Renal cortex interstitium (tissue), 11 donors: Measurements from ENCODE around the gene AGBL5. TPM values are rescaled to one million over a fixed set of nuclear protein-coding genes. Genes with fewer than 3 reads are reported as not detected.

Source experiments
- DNase-seq, 11 donors: peaks; one replicate each; pipeline ENCODE4 v3.0.0-alpha.2; 2013; ENCODE audit warnings: low read depth in 9 of 11, low spot score in 4 of 11; ENCODE audit errors: extremely low read depth in 1 of 11
- polyA plus RNA-seq, 3 donors: library from polyadenylated mRNA; unstranded; fragments of 120-200 nt; gene quantifications; one replicate each; pipeline ENCODE4 v1.2.1, GENCODE V29; 2013; ENCODE audit not compliant: insufficient read length in 3 of 3

AGBL5 gene
- polyA plus RNA-seq, 3 donors = 61.9 to 66.8 (median 65.2) TPM

DNA sequence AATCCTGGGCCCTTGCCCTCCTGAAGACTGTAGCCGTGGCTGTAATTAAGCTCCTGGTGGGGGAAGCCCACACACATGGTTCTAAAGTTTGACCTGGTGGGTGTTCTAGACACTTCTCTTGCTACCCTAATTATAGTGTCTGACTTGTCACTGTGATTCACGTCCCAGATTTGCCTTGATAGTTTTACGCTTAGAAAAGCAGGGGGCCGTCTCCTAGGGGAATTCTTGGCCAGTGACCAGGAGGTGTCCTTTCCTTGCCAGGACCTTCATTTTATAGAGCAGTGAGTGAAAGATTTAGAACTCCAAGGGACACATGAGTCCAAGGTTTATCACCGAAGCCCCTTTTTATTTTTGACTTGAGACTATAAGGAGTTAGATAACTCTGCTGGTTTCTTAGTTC, 9.7 kb upstream of the AGBL5 start:
- DNase-seq = peak in 8 of 11 donors; percentile 54 to 80 (median 67)

DNA sequence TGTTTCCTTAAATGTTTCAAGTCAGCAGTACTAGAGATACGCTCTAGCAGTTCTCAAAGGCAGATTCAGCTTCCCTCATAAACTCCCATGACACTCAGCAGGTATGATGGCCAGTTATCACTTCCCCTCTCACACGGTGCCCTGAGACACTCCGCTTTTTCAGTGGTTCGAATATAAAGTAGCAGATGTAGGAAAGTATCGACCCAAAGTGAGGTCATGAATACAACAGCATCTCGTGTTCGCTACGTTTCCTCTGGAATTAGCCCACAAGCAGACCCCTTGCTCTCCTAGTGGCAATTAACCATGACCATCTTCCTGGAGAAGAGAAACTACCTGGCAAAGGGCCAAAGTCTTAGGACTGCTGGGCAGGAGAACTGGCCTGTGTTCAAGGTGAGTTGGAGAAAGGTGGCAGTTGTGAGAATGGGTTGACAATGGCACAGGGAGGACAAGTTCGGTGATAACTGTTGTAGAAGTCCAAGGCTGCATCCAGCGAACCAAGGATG, 9.3 kb upstream of the AGBL5 start:
- DNase-seq = no peak

DNA sequence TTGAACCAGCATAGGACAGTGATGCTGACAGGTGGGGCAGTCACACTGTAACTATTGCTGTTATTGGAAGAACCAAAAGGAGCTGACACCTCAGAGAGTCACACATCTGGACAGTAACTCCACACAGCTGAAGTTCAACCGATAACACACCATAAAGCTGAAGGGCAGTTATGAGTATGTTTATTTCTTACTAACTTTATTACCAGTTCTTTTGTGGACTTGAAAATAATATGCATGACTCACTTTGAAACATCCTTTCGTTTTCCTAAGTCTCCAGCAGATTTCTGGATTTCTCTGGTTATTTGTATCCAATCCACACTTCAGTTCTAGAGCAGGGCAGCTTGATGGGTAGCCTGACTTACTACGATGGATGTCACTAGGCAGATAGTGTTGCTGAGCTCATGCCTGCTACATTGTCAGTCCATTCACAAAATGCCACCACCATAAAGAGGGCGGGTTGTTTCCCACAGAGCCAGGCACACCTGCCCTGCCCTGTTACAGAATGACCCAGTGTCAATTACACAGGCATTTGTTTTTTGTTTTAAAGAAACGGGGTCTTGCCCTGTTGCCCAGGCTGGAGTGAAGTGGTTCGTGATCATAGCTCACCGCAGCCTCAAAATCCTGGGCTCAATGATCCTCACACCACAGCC, 8.4 kb upstream of the AGBL5 start:
- DNase-seq = no peak

DNA sequence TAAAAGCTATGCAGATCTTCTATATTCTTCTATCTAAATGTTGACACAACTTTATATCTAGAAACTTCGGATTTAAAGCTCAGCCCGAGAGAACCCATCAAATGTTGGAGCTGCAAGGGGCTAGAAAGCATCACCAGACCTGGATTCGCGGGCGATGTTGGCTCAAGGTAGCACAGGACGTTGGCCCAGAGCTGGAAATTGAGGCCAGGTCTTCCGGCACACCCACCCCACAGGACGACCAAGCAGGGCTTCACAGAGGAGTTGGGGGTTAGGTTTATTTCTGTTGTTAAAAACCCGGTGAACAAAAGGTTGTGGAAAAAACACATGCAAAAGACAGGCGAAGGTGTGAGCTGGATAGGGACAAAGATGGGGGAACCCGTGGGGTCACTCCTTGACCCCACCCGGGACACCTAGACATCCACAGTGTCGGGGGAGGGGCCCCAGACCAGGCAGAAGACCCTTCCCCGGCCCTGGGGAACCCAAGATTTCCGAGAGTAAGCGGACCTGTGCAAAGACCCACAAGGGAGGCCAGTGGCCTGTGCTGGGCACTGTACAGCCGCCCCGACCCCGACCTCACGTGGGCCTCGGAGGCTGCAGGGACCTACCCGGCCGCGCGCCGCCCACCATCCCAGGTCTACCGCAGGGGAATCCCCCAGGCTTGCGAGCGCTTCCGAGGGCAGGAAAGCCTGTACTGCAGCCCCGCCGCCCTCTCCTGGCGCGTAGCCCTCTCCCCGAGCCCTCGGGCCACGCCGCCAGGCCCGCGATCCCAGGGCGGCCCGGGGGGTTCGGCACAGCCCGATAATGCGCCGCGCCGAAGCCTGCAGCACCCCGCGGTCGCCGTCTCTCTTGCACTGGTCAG, 1.8 kb upstream of the AGBL5 start:
- DNase-seq = peak in 1 of 11 donors; percentile 12

DNA sequence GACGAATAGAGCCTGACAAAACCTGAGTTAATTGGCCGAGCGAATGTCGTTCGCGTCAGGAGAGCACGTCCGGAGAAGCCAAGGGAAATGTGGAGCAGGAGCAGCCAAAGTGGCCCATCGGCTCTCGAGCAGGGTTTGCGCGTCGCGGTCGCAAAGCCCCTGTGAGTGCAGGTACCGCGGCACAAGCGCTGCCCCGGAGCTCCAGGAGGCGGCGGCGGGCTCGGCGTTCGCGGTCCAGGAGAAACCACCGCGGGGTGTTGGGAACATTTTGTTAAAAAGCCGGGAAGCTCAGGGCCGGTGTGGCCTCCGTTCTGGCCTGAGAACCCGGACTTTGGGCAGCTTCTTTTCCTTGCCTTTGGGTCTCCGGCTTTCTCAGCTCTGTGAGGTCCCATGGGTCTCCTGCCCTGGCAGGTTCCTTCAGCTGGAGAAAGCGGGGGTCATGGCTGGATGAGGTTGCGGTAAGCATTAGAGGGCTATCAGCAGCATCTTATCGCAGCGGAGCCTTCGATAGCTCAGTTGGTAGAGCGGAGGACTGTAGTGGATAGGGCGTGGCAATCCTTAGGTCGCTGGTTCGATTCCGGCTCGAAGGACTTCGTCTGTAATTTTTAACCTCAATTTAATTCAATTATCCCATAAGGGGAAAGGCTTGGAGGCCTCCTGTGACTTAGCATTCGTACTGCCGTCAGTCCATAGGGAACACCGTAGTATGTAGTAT, 1.0 kb upstream of the AGBL5 start:
- DNase-seq = peak; percentile 91 to 98 (median 92)

DNA sequence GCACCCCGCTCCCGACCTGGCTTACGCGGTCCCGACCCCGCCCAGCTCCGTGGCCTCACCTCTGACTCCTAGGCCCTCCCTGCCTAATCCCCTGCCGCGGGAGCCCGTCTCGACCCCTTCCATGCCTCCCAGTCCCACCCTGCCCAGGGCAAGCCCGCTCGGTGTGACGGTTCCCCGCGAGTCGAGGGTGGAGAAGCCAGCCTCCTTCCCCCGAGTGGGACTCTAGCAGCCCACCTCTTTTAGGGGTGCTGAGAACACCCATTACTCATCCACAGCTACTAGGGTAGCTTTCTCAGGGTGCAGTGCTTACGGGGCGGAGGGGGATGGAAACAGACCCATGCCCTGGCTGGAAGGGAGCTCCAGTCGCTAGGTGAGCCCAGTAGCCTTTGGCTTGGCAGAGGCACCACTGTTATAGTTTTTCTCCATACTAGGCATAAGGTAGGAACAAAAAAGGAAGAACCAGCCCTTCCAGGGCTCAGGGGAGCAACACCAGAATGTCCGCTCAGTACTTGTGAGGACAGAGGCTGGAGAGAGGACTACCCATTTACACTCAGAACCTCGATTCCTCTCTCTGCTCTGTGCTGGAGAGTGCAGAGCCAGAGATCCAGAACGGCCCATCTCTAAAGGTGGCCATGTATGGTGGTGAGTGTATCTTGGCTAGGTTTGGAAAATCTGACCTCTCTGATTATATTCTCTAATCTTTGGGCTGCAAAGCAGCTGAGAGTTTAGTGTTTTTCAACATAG, 606 bp downstream of the AGBL5 start:
- DNase-seq = no peak

DNA sequence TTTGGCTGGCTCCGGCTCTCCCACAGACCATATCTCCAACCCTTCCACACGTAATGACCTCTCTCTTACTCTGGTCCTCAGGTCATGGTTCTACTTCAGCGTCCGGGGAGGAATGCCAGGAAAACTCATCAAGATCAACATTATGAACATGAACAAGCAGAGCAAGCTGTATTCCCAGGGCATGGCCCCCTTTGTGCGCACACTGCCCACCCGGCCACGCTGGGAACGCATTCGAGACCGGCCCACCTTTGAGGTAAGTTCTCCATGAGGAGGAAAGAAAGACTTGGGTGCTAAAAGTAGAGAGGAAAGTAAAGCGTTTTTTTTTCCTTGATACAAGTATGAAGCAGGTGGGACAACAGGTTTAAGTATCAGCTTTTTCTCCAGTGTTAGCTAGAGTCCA, 1.9 kb downstream of the AGBL5 start:
- DNase-seq = no peak

DNA sequence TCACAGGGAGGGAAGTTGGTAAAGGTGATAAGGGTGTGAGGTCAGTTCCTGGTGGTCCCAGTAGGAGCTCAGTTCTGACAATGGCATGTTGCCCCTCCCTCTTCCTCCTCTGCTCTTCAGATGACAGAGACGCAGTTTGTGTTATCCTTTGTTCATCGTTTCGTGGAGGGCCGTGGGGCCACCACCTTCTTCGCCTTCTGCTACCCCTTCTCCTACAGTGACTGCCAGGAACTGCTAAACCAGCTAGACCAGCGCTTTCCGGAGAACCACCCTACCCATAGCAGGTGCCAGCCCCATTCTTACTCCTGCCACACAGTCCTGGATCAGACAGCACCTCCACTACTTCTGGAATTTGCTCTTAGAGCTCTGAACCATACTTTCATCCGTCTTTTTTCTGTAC, 2.3 kb downstream of the AGBL5 start:
- DNase-seq = no peak

DNA sequence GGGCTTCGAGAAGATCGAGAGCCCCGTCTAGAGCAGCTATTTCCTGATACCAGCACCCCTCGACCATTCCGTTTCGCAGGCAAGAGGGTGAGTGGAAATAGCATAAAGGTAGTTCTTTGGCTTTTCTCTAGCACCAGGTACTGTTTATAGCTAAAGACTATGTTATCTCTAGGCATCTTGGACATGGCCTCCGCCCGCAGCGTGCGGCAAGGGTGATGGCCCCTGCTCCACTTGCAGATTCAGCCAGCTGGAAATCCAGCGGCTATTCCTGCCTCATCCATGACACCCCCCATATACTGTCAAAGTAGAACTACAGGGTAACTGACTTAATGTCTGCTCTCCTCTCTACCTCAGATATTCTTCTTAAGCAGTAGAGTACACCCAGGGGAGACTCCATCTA, 3.3 kb downstream of the AGBL5 start:
- no peak for DNase-seq

DNA sequence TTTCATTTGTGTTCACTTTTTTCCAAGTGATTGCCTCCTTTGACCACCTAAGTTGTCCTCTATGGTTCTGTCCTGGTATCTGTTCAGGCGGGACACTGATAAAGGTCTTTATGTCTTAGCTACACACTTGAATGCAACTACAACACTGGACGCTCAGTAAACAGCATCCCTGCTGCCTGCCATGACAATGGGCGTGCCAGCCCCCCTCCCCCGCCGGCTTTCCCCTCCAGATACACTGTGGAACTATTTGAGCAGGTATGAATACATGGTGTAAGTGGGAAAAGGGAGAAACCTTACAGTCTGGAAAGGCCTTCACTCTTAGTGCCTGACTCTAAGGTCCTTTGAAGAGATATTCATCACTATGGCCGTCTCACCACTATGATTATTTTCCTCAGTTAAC, 5.7 kb downstream of the AGBL5 start:
- DNase-seq = no peak

DNA sequence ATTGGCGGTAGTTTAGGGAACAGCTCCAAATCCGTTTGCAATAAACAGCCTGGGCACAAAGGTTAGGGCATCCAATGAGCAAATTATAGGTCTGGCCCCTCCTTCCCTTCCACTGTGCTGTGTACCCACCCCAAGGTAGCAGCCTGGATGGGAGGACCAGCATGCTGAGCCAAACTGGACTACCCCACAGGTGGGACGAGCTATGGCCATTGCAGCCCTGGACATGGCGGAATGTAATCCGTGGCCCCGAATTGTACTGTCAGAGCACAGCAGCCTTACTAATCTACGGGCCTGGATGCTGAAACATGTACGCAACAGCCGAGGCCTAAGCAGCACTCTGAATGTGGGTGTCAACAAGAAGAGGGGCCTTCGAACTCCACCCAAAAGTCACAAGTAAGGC, 6.7 kb downstream of the AGBL5 start:
- no peak for DNase-seq

DNA sequence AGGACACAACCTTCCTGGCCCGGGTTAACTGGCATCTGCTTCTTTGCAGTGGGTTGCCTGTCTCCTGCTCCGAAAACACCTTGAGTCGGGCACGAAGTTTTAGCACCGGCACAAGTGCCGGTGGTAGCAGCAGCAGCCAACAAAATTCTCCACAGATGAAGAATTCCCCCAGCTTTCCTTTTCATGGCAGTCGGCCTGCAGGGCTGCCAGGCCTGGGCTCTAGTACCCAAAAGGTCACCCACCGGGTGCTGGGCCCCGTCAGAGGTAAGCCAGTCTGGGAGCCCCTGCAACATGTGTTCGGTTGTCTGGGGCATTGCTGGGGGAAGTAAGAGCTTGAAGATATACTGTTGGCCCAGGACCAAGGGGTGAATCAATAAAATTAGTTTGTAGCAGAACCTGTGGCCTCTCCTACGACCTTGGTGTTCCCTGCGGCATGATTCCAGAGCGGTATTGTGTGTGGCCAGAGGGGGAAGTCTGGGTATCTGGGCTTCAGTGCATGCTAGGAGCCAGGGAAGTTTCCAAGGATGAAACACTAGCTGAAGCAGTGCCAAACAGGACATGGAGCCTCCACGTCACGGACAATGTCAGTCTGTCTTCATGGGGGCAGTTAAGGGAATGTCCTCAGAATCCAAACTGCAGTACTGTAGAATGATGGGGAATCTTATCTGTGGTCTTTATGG, 7.8 kb downstream of the AGBL5 start:
- DNase-seq = no peak

DNA sequence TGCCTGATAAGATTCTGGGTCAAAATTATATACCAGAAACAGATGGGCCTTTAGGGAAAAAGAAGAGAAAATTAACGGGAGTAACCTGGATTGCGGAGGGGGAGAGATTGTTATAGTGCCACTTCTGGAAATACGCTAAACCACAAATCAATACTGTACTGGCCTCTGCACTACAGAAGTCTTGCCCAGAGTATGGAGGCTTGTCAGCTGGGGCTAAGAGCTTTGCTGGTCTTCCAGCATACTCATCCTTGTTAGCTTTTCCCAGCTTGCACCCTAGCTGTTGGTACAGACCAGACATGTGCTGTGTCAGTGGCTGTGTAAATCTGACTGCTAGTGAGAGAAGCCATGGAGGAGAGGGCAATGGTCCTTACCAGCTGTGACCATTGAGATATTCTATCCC, 8.9 kb downstream of the AGBL5 start:
- no peak for DNase-seq

DNA sequence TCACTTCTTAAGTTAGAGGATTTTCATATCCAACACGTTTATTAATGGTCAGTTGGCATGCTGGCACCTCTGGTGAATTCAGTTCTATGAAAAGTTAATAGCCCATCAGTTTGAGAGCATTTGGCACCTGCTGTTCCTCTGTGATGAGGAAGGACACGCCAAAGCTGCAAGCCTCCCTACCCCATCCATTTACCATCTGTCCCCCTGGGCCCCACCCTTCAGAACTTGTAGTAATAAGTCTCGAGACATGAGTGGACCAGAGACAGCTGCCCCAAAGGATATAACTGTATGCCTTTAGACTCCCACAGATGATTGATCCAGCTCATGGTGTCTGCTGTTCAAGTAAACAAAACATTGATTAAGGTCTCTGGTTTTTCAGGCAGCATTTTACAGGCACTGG, 13.7 kb downstream of the AGBL5 start:
- DNase-seq = no peak

DNA sequence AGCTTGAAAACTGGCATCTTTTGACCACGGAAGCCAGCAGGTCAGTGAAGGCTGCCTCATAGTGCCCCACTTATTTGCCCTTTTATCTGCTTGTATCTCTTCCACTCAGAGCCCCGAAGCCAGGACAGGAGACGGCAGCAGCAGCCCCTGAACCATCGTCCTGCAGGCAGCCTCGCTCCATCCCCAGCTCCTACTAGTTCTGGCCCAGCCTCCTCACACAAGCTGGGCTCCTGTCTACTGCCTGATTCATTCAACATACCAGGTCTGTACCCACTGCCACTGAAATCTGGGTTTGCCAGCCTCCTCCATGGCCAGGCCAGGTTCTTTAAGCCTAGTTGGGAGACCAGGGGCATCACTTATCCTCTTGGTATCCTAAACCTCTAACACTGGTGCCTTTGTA, 15.9 kb downstream of the AGBL5 start:
- no peak for DNase-seq

DNA sequence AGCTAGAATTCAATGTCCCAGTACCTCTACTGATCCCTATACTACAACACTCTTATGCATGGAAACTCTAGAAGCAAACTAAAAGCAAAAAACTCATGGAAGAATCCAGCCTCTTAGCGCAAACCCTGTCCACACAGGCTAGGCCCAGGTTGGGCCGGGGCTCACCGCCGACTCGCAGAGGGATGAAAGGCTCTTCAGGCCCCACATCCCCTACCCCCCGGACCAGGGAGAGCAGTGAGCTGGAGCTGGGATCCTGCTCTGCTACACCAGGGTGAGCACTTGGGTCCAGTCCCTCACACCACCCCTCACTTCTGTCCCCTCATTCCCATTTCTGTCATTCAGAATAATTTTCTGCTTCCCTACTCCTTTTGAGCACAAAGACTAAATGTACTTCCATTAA, 18.0 kb downstream of the AGBL5 start:
- no peak for DNase-seq

DNA sequence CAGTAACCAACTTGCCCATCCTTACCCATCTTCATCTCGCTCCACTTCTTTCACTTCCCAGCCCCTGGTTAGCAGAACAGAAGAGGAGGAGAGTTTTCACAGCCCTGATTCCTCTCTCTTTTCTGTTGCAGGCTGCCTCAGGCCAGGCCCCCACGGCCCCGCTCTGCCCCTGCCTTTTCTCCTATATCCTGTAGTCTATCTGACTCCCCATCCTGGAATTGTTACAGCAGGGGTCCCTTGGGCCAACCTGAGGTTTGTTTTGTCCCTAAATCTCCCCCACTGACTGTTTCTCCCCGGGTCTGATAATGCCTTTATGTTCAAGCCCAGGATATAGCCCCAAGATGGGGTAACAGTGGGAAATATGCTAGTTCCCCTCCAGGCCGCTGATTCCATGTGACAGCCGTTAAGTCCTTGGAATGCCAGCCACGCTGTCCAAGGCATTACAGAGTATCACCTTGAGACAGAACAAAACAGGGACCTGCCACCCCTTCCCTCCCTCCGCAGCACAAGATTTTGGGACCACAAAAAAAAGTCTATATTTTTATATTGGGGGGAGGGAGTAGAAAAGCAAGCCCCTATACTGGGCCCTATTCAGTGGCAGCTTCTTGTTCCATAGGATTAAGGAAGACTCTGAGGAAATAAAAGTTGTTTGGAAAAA, 18.6 kb downstream of the AGBL5 start:
- DNase-seq = no peak

DNA sequence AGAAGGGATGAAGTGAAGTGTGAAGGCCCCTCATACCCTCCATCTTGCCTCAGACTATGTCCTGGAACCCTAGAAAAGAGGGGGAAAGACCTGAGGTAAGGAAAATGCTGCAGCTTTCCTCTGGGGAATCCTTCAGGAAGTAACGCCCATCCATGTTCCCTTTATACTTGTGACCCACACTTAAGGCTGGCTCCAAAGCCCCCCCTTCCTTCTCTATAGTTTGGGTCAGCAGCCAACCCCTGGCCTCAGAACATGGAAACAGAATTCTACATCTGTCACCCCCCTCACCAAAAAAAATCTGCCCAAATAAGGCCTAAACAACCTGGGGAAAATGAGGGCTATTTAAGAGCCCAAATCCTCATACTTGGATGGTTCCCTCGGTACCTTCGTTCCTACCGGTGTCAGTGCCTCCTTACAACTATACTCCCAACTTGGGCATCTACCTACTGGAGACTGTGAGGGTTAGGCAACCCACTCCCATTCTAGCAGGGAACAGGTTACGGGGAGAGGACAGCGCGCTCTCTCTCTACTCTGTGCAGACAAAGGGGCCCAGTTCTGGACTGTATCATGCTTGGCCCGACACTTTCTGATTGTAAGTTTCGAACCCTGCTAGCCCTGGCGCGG, 19.3 kb downstream of the AGBL5 start:
- DNase-seq = no peak
